Mesodermal cell (in vitro differentiated cells): ENCODE results near the gene SIT1.
A peak's percentile ranks its signal among the peaks of the same experiment; 100 is the strongest.
"Not testable (repeated sequence)": the region's sequence is repeated elsewhere in the genome, so short reads cannot be mapped to it uniquely, and the experiment has no call there.

ENCODE experiments used
- H3K27ac ChIP-seq: 2 replicates; pipeline ENCODE4 v1.7.0; 2013; ENCODE audit warnings: mild to moderate bottlenecking, low read depth, low read length, moderate library complexity; ENCODE audit not compliant: severe bottlenecking
- H3K36me3 ChIP-seq: 2 replicates; pipeline ENCODE4 v1.7.1; 2013; ENCODE audit warnings: mild to moderate bottlenecking, low read length, moderate library complexity; ENCODE audit not compliant: control insufficient read depth, insufficient read depth
- H3K4me1 ChIP-seq: one replicate; pipeline ENCODE4 v1.7.1; 2013; ENCODE audit warnings: mild to moderate bottlenecking, low read length; ENCODE audit not compliant: insufficient read depth, control insufficient read depth, poor library complexity, severe bottlenecking
- H3K4me3 ChIP-seq: 2 replicates; pipeline ENCODE4 v1.7.0; 2013; ENCODE audit warnings: low read length, control low read depth, mild to moderate bottlenecking; ENCODE audit not compliant: insufficient read depth, poor library complexity, severe bottlenecking; ENCODE audit errors: extremely low read depth
- H3K9me3 ChIP-seq: 2 replicates; pipeline ENCODE4 v1.7.1; 2013; ENCODE audit warnings: mild to moderate bottlenecking, low read length, moderate library complexity; ENCODE audit not compliant: control insufficient read depth
- WGBS, 2 experiments: methylation state at CpG; one replicate each; pipeline ENCODE4 v1.1.5; 2013; ENCODE audit warnings: missing lambda C conversion rate in 2 of 2; ENCODE audit not compliant: insufficient coverage in 2 of 2; 5-methylcytosine and 5-hydroxymethylcytosine counted together

The SIT1 gene

DNA sequence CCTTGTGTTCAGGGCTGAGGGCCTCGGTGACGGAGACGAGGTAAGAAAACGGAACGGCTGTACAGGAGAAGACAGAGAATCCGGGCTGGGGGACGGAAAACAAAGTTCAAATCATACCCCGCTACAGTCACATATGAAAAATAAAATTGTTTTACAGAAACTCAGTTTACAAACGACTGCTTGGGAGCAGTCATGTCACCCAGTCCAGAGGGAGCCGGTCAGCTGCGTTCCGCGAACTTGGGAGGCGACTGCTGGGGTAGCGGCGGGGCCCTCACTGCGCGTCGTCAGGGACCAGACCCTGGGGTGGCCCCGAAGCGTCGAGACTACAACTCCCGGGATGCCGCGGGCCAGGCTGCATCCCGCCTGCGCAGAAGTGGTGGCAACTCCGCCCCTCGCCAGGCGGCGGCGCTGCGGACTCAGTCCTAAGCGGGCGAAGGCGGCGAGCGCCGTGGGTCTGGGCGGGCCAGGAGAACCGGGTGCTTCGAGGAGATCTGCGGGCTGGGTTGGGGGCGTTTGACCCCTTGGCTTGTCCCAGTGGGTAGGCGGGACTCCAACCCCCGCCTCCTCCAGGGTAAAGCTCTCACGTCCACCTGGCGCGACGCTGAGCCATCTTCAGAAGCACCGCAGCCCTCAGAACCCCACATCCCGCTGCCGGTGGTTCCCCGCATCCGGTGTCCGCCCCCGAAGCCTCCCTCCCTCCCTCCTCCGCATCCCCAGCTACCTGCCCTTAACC, 4.0 kb downstream of the SIT1 start:
- H3K4me3 ChIP-seq: peak overlapping the region; percentile 68
- peaks cover 17% of the 10 kb centered on the region for H3K4me1 ChIP-seq
- WGBS, 2 experiments: 0 to 2% methylated on average over 36 to 47 of the region's 58 CpGs
- no peaks in the 10 kb centered on the region for H3K36me3 ChIP-seq
- H3K9me3 ChIP-seq: no peaks in the 10 kb centered on the region
- peak overlapping the region; percentile 66 for H3K27ac ChIP-seq

DNA sequence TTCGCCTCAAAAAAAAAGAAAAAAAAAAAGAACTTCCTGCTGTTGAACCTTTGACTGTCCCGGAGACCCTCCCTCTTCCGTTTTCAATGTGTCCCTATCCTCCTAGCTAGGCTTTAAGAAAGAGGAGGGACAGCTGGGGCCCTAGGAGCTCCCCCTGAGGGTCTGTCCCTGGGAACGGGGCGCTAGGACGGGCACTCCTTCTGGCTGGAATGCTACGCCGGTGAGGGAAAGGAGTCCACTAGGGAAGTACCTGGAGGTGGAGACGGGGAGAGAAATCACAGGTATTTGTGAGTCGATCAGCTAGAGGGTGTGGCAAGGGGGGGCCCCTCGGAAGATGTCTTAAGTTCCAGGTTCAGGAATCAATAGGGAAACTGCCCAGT, 4.6 kb downstream of the SIT1 start:
- Histone ChIP-seq H3K27ac (peak overlapping the region; percentile 66), H3K4me1 (peaks cover 17% of the 10 kb centered on the region)
- 3 to 10% methylated on average over 7 to 8 of the region's 11 CpGs for WGBS, 2 experiments

DNA sequence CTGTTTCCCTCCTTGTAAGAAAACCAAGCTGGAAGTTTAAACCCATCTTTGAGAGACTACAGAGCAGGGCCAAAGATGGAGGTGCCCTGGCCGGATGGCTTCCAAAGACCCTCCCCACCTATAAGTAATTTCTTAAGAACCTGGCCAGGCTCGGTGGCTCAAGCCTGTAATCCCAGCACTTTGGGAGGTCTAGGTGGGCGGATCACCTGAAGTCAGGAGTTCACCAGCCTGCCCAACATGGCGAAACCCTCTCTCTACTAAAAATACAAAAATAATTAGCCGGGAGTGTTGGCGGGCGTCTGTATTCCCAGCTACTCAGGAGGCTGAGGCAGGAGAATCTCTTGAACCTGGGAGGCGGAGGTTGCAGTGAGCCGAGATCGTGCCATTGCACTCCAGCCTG, 5.0 kb downstream of the SIT1 start:
- peak overlapping the region; percentile 68 for H3K4me3 ChIP-seq
- WGBS, 2 experiments: 52 to 76% methylated on average over 7 to 8 of the region's 10 CpGs
- peak overlapping the region; percentile 66 for H3K27ac ChIP-seq
- H3K36me3 ChIP-seq, H3K9me3 ChIP-seq: not testable (repeated sequence)
- peaks cover 17% of the 10 kb centered on the region for H3K4me1 ChIP-seq

More for the DNA sequence above, 4.6 kb downstream of the SIT1 start:
- no peaks in the 10 kb centered on the region for H3K36me3 ChIP-seq
- H3K4me3 ChIP-seq: peak overlapping the region; percentile 68
- no peaks in the 10 kb centered on the region for H3K9me3 ChIP-seq

DNA sequence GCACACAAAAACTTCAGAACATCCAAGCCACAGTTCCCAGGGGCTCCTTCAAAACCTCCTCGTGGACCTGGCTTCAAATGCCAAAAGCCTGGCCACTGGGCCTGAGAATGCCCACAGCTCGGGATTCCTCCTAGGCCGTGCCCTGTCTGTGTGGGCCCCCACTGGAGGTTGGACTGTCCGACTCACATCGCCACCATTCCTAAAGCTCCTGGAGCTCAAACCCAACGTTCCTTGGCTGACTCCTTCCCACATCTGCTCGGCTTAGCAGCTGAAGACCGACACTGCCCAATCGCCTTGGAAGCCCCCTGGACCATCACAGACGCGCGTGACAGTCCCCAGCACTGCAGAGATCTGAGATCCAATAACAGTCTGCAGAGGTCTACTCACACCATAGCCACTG, 7.7 kb downstream of the SIT1 start:
- no peaks in the 10 kb centered on the region for H3K9me3 ChIP-seq
- H3K27ac ChIP-seq: no peak overlapping the region
- H3K36me3 ChIP-seq: no peaks in the 10 kb centered on the region
- H3K4me1 ChIP-seq: no peaks in the 10 kb centered on the region
- WGBS, 2 experiments: 91 to 95% methylated on average over 8 to 12 of the region's 12 CpGs
- H3K4me3 ChIP-seq: no peak overlapping the region

DNA sequence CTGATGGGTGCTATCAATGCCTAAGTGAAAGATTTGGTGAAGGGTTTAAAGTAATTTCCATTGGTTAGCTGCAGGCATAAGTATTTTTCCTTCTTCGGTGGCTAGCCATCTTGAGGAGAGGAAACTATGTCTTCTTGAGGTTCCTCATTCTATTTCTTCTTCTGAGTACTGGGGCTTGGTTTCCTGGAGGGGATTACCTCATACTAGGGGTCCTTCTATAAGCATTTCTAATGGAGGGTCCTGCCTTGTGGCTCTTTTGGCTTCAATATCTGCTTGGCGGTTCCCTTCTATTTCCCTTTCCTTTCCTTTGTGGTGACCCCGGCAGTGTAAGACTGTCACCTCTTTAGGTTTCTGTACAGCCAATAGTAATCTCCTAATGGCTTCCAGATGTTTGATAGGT, 9.3 kb downstream of the SIT1 start:
- not testable (repeated sequence) for H3K4me1 ChIP-seq, H3K27ac ChIP-seq, H3K36me3 ChIP-seq, H3K9me3 ChIP-seq, H3K4me3 ChIP-seq
- no CpG with 5 or more reads among the region's 3 CpGs for WGBS, 2 experiments

DNA sequence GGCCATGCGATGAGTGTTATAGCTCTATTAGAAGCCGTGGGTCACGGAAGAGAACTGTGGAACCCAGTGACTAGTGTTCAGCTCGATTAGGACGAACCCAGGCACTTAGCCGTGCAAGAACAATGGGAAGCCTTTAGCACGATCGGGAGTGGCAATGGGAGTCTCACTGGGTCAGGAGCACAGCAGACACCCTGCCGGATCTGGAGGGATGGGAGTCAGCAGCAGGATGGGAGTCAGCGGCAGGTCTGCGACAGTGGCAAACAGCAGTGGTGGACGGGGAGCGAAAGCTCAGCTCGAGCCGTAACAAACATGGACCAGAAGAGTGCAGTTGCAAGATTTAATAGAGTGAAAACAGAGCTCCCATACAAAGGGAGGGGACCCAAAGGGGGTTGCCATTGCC, 10.3 kb downstream of the SIT1 start:
- H3K4me1 ChIP-seq, H3K9me3 ChIP-seq, H3K36me3 ChIP-seq, H3K27ac ChIP-seq, H3K4me3 ChIP-seq: not testable (repeated sequence)
- 96% methylated on average over 10 to 13 of the region's 15 CpGs for WGBS, 2 experiments

DNA sequence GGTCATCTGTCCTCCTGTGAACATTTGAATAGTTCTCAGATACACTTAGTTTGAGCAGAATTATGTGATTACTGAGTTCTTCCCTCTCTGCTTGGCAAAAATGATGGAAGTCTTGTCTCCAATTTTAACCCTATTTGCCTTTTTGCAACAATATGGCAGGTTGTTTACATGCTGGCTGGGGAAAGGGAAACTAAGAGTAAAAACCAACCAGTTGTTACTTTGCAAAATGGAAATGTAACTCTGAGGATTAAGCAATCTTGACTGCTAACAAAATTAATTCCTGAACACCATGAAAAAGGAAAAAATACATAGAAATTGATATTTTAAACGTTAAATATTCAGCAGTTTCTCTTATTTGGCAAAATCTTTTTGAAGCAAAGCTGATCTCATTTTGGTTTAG, 11.1 kb downstream of the SIT1 start:
- no CpG with 5 or more reads among the region's 1 CpG for WGBS, 2 experiments
- Histone ChIP-seq H3K9me3 (no peaks in the 10 kb centered on the region), H3K36me3 (no peaks in the 10 kb centered on the region), H3K4me3 (no peak overlapping the region), H3K27ac (no peak overlapping the region), H3K4me1 (no peaks in the 10 kb centered on the region)

DNA sequence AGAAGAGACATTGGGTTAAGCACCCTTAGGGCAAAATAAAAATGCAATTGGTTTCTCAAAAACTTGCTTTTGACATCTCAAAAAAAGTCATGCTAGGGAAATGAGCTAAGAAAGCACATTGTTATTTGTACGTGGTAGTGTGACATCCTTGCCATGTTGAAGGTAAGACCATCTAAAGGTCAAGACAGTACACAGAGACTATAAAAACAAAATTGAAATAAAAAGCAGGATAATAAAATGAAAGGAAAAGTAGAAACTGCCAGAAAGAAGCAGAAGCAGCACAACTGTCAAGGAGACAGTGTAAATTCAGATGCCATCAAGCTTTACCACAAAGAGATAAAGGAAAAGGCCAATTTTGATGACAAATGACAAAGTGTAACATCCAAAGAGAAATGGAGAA, 11.5 kb downstream of the SIT1 start:
- H3K4me3 ChIP-seq, H3K9me3 ChIP-seq, H3K27ac ChIP-seq, H3K36me3 ChIP-seq, H3K4me1 ChIP-seq: not testable (repeated sequence)
- no CpG with 5 or more reads among the region's 1 CpG for WGBS, 2 experiments

DNA sequence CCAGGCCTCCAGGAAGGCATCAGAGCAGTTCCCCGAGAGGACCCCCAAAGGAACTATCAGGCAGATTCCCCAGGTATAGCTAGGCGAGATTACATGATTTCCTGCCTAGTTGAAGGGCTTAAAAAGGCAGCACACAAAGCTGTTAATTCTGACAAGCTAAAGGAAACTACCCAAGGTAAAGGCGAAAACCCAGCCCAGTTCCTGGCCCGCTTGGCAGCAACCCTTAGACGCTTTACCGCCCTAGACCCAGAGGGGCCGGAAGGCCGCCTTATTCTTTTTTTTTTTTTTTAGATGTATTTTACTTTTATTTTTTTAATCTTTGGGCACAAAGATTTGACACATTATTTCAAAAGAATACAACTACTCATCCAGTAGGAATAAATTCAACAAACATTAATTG, 12.0 kb downstream of the SIT1 start:
- not testable (repeated sequence) for H3K4me1 ChIP-seq, H3K27ac ChIP-seq, H3K9me3 ChIP-seq, H3K4me3 ChIP-seq, H3K36me3 ChIP-seq
- WGBS, 2 experiments: 78 to 89% methylated on average over 3 of the region's 8 CpGs

DNA sequence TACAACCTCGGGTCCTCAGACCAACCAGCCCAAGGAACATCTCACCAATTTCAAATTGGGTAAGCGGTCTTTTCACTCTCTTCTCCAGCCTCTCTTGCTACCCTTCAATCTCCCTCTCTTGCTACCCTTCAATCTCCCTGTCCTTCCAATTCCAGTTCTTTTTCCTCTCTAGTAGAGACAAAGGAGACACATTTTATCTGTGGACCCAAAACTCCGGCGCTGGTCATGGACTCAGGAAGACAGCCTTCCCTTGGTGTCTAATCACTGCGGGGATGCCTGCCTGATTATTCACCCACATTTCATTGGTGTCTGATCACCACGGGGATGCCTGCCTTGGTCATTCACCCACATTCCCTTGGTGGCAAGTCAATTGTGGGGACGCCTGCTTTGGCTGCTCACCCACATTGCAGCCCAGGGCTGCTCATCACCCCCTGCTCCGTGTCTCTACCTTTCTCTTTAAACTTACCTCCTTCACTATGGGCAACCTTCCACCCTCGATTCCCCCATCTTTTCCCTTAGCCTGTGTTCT, 13.2 kb downstream of the SIT1 start:
- 87 to 94% methylated on average over 5 to 9 of the region's 9 CpGs for WGBS, 2 experiments
- not testable (repeated sequence) for H3K4me3 ChIP-seq, H3K27ac ChIP-seq, H3K9me3 ChIP-seq, H3K36me3 ChIP-seq, H3K4me1 ChIP-seq

DNA sequence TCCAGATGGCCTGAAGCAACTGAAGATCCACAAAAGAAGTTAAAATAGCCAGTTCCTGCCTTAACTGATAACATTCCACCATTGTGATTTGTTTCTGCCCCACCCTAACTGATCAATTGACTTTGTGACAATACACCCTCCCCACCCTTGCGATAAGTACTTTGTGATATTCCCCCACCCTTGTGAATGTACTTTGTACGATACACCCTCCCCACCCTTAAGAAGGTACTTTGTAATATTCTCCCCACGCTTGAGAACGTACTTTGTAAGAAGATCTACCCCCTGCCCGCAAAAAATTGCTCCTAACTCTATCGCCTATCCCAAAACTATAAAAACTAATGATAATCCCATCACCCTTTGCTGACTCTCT, 13.9 kb downstream of the SIT1 start:
- 89 to 94% methylated on average over 4 to 6 of the region's 6 CpGs for WGBS, 2 experiments
- not testable (repeated sequence) for H3K4me1 ChIP-seq, H3K9me3 ChIP-seq, H3K4me3 ChIP-seq, H3K27ac ChIP-seq, H3K36me3 ChIP-seq
